ENCODE measurements around the gene FSTL4. TPM values are rescaled to one million over a fixed set of nuclear protein-coding genes. Genes with fewer than 3 reads are reported as not detected.

The FSTL4 gene
- total and polyA plus RNA-seq, 2 of the 4 experiments (the other 2 are of a cell fraction), result 0.18 TPM; not detected in 1

DNA sequence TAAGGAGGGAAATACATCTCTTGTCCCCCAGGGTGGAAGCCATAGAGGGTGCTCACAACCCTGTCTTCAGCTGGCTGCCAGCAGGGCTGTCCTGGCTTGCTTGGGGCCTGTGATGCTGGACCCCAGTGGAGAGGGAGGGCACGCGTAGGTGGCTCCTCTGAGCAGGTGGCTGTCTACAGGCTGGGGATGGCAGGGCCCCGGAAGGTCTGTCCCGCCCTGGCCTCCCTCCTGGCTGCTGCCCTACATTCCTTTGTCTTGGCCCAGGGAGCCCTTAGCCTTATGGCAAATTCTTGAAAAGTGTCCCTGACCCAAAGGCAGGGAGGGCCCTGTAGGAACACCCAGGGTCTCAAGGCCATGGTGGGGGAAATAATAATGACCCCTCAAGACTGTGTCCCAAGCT, 336.2 kb downstream of the FSTL4 start:
- no peak overlapping the region for H2AFZ ChIP-seq (replicated peaks; ENCODE audit: low read length, poor library complexity)
- H4K91ac ChIP-seq (ENCODE audit: insufficient read depth, low read depth, low read length), result no peak overlapping the region
- ChIA-PET POLR2A (ENCODE audit: unreplicated experiment) (no interaction called here), CTCF (no interaction called here)
- no peak overlapping the region for H3K4ac ChIP-seq (ENCODE audit: low read depth, low read length)
- no peaks in the 10 kb centered on the region for H4K20me1 ChIP-seq (ENCODE audit: insufficient read depth, low read length)
- no peak overlapping the region for H3K4me3 ChIP-seq (ENCODE audit: insufficient read depth, low read depth, low read length)
- no peak overlapping the region for H2AK5ac ChIP-seq (ENCODE audit: low read depth, low read length)
- no peaks in the 10 kb centered on the region for H3K9me1 ChIP-seq (ENCODE audit: insufficient read depth, low read length)
- H3K9ac ChIP-seq (ENCODE audit: low read depth, low read length), result no peak overlapping the region
- H2BK5ac ChIP-seq (ENCODE audit: low read depth, low read length, poor library complexity, severe bottlenecking), result no peak overlapping the region
- intact Hi-C loops (cut with micrococcal nuclease) (no loop called here), in situ Hi-C loops (cut with MboI; ENCODE audit: low sequenced_read_pairs) (no loop called here), dilution Hi-C loops (cut with HindIII; ENCODE audit: low sequenced_read_pairs, unreplicated experiment) (no loop called here)
- H2BK15ac ChIP-seq (ENCODE audit: low read depth, low read length), result no peak overlapping the region
- no peak overlapping the region for H2BK20ac ChIP-seq (ENCODE audit: low read depth, low read length)
- H3K79me1 ChIP-seq (ENCODE audit: low read depth in 1 of 2, low read length in 2 of 2), result no peaks in the 10 kb centered on the region
- H3K27ac ChIP-seq (ENCODE audit: insufficient read depth, low read length), result no peak overlapping the region
- H4K8ac ChIP-seq (ENCODE audit: low read depth in 2 of 2, low read length in 2 of 2), result no peak overlapping the region
- no peak for TF ChIP-seq RCOR1 (IDR thresholded peaks at IDR 0.05; ENCODE audit: insufficient replicate concordance, low read length)
- TF ChIP-seq MXI1 (IDR thresholded peaks at IDR 0.05; ENCODE audit: borderline replicate concordance, low read depth, low read length), result no peak
- no peak for ATAC-seq (ENCODE audit: low read depth)
- no peaks in the 10 kb centered on the region for H3K9me3 ChIP-seq (ENCODE audit: control insufficient read depth, insufficient read depth, low read length)
- peaks cover 8% of the 10 kb centered on the region for H3K27me3 ChIP-seq (ENCODE audit: control insufficient read depth, insufficient read depth, low read length)
- no peak overlapping the region for H2AK9ac ChIP-seq (replicated peaks; ENCODE audit: low read depth, low read length, poor library complexity)
- H3K4me1 ChIP-seq (ENCODE audit: control insufficient read depth, insufficient read depth, low read length), result no peaks in the 10 kb centered on the region
- no peak overlapping the region for H3K14ac ChIP-seq (replicated peaks; ENCODE audit: low read depth, low read length)
- no peak overlapping the region for H3K23ac ChIP-seq (ENCODE audit: low read depth, low read length)
- no peak for DNase-seq
- no peak overlapping the region for H2BK120ac ChIP-seq (ENCODE audit: low read depth, low read length)
- no TSS peak for BruUV-seq (replicated peaks)
- no peaks in the 10 kb centered on the region for H3K36me3 ChIP-seq (ENCODE audit: control insufficient read depth, insufficient read depth, low read length)
- no peak overlapping the region for H3K18ac ChIP-seq (ENCODE audit: low read depth, low read length)
- no peak overlapping the region for H4K5ac ChIP-seq (ENCODE audit: low read depth, low read length)
- H3K4me2 ChIP-seq (ENCODE audit: low read depth, low read length), result no peak overlapping the region
- WGBS, 2 experiments (ENCODE audit: extremely low coverage in 2 of 2, insufficient read length in 1 of 2), result no CpG with 5 or more reads among the region's 4 CpGs
- no peak overlapping the region for H3K56ac ChIP-seq (ENCODE audit: extremely low read depth, insufficient read depth, low read length)

Measured in IMR-90 (cell line).